ENCODE results near the gene FOXP1.

Gene FOXP1

DNA sequence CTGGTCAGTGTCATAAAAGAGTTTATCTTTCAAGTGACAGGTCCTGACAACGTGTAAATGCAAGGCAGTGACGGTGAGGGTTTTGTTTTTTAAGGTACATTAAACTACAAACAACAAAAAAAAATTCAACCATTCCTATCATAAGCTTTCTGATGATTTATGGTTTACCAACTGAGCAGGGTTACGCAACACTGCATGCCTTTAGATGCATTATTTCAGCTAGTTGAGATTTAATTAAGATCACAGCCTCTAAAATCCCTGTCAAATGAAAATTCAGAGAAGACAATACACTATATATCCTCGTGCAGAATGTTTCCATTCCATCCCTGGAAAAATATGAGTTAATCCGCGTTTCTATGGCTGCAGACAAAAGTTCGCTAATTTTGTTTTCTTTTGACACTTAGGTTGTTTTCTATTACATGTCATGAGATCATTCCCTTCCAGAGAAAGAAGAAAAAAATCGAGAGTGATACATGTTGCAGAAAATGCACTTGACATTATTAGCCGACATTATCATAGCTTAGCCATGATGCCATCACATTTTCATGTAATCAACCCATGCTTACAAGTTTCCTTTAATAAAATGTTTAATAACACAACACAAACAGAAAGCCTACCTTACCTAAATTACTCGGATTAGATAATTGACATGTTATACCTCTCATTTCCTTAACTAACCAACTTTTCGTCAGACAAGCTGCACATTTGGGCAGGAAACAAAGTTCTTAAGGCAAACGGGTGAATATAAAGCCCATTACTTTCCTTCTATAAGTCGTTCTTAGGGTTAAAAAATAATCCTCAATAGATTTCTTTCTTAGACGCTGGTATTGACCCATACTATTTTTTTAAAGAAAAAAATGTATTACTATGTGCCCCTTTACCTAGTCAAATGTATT is 521.2 kb downstream of the FOXP1 start:
- TF ChIP-seq, protein P1, sequence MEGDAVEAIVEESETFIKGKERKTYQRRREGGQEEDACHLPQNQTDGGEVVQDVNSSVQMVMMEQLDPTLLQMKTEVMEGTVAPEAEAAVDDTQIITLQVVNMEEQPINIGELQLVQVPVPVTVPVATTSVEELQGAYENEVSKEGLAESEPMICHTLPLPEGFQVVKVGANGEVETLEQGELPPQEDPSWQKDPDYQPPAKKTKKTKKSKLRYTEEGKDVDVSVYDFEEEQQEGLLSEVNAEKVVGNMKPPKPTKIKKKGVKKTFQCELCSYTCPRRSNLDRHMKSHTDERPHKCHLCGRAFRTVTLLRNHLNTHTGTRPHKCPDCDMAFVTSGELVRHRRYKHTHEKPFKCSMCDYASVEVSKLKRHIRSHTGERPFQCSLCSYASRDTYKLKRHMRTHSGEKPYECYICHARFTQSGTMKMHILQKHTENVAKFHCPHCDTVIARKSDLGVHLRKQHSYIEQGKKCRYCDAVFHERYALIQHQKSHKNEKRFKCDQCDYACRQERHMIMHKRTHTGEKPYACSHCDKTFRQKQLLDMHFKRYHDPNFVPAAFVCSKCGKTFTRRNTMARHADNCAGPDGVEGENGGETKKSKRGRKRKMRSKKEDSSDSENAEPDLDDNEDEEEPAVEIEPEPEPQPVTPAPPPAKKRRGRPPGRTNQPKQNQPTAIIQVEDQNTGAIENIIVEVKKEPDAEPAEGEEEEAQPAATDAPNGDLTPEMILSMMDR (IDR thresholded peaks at IDR 0.05; ENCODE audit: extremely low read depth, insufficient read depth, missing control alignments), result no peak
- in situ Hi-C loops (cut with MboI; ENCODE audit: low pct_unique_long_range_greater_than_20kb, low sequenced_read_pairs, unreplicated experiment), result no loop called here
- DNase-seq (ENCODE audit: low spot score), result no peak

DNA sequence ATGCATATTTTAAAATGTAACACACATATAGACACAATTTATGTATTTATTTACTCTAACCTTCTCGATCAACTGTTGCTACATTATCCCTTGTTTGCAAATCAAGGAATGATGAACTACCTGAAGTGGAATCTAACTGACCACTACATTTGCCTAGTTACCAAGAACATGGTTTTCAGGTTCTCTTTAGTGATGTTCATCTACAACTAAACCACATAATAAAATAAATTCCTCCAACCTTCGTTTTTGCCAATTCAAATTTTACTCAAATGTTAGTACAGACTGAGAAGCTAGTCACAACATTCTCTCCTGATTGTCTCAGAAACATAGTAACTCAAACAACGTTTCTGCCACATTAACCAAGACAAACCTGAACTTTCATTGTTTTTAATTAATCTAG is 521.9 kb downstream of the FOXP1 start:
- TF ChIP-seq, protein P1 (IDR thresholded peaks at IDR 0.05; ENCODE audit: extremely low read depth, insufficient read depth, missing control alignments), result no peak
- DNase-seq (ENCODE audit: low spot score), result no peak
- in situ Hi-C loops (cut with MboI; ENCODE audit: low pct_unique_long_range_greater_than_20kb, low sequenced_read_pairs, unreplicated experiment), result no loop called here

DNA sequence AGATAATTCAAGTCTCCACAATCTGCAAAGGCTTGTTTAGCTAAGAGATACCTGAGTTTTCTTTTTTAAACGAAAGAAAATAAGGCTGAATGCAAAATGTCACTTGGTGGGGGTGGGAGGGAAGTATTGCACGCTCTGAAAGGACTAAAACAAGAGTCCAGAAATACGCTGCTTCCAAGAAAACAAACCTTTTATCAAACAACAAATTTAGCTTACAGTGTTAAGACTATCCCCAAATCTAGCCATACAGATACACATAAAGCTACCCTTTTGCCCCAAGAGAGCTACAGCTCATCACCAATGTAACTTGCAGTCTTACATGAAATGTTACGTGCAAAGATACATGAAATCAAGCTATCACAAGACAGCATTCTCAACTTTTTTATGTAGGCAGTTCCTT is 522.5 kb downstream of the FOXP1 start:
- in situ Hi-C loops (cut with MboI; ENCODE audit: low pct_unique_long_range_greater_than_20kb, low sequenced_read_pairs, unreplicated experiment), result no loop called here
- TF ChIP-seq, protein P1 (IDR thresholded peaks at IDR 0.05; ENCODE audit: extremely low read depth, insufficient read depth, missing control alignments), result no peak
- no peak for DNase-seq (ENCODE audit: low spot score)

DNA sequence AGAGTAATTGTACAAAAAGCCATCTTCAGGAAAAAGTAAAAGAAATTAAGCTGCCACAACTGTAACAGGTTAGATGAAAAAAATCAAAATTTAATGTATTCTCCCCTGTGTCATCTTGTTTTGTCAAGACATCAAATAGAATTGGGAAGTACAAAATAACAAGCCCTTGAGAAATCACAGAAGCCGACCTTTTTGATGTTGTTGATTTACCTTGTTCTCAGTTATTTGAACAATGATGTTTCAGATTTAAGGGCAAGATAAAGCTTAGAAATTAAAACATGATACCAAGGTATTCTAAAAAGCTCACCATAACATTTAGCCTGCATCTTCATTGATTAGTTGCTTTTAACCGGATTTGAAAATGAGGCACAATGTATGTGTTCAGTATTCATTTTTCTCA is 523.0 kb downstream of the FOXP1 start:
- in situ Hi-C loops (cut with MboI; ENCODE audit: low pct_unique_long_range_greater_than_20kb, low sequenced_read_pairs, unreplicated experiment), result no loop called here
- DNase-seq (ENCODE audit: low spot score), result no peak
- TF ChIP-seq, protein P1 (IDR thresholded peaks at IDR 0.05; ENCODE audit: extremely low read depth, insufficient read depth, missing control alignments), result no peak

DNA sequence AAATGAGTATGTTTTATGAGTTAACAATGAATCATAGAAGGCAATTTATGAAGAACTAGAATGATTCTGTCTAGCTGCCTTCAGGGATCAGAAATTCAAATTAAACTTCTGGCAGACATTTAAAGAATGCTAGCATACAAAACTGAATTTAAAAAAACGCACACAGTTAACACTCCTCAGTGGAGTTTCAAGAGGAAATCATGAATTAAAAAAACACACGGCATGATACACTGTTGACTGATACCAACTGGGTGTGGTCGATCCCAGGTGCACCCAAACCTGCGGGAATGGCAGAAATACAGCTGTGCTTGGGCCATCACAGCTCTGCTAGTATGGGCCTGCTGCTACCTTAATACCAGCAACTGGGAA is 526.0 kb downstream of the FOXP1 start:
- TF ChIP-seq, protein P1 (IDR thresholded peaks at IDR 0.05; ENCODE audit: extremely low read depth, insufficient read depth, missing control alignments), result no peak
- DNase-seq (ENCODE audit: low spot score), result no peak
- in situ Hi-C loops (cut with MboI; ENCODE audit: low pct_unique_long_range_greater_than_20kb, low sequenced_read_pairs, unreplicated experiment), result no loop called here

DNA sequence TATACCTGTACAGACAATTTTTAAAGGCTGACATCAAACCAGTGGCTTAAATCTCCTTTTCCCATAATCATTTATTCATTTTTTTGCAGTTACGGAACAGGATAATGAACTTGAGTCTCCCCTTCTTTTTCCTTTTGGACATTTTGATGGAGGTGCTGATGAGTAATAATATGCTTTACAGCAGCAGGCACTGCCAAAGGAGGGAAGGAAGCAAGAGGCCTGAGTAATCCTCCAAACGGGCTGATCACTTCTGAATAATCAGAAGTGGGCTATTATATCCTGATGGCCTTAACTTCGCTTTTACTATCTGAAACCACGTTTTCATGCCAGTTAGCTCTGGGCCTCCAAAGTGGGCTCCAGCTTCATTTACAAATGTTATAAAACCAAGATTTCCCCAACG is 527.2 kb downstream of the FOXP1 start:
- DNase-seq (ENCODE audit: low spot score), result no peak
- in situ Hi-C loops (cut with MboI; ENCODE audit: low pct_unique_long_range_greater_than_20kb, low sequenced_read_pairs, unreplicated experiment), result no loop called here
- TF ChIP-seq, protein P1 (IDR thresholded peaks at IDR 0.05; ENCODE audit: extremely low read depth, insufficient read depth, missing control alignments), result no peak

Data from GM13977 (cell line).